NCI-H69 (cell line): ENCODE measurements around the gene MELK.

ENCODE experiments used
- DNase-seq: peaks from one replicate; lab custom pipeline; 2025; lab: John Stamatoyannopoulos, UW

The MELK gene

DNA sequence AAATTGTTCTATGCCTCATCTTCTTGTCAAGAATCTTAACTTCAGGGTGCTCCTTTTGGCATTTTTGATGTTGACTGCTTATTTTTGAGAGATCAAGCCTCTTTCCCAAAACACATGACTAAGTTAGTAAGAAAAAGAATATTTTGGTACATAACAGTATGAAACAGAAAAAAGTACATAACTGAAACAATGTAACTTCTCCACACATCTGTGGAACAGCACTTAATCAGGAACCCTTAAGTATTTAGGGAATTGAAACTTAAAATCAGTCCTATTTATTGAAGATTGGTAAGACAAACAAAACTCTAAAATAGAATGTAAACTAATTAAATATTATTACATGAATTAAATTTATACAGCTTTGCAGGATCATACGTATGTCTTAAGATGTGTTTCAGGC, 103.4 kb downstream of the MELK start:
- DNase-seq: no peak

DNA sequence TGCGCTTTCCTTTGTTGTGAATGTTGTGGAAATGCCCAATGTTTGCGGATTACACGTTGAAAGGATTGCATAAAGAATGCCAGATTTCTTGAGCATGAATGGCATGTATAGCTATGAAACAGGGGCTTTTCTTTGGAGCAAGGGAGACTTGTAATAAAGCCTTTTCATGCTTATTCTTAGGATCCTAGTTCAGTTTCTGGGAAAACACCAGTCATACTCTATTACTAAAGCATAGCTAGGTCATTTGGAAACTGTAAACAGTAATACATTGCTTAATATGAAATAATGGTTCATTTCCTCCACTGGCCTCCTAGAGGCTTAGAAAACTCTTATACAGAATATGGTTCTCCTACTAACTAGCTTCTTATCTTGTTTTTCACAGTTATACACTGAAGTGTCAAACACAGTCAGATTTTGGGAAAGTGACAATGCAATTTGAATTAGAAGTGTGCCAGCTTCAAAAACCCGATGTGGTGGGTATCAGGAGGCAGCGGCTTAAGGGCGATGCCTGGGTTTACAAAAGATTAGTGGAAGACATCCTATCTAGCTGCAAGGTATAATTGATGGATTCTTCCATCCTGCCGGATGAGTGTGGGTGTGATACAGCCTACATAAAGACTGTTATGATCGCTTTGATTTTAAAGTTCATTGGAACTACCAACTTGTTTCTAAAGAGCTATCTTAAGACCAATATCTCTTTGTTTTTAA, 104.2 kb downstream of the MELK start:
- DNase-seq: no peak

DNA sequence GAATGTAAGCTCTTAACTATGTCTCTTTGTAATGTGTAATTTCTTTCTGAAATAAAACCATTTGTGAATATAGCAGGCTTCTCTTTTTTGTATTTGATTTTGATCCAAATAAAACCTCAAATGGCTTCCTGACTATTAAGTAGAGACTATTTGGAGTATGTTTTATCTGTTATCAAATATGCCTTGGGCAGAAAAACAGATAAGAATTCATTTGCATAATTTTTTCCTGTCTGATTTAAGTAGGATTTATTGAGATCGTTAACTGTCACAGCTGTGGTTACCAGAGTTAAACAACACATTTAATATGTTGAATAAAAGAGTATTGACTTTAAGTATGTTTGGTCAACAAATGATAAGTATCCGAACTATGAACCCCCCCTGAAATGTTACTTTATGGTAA, 104.9 kb downstream of the MELK start:
- DNase-seq: peak; percentile 22

DNA sequence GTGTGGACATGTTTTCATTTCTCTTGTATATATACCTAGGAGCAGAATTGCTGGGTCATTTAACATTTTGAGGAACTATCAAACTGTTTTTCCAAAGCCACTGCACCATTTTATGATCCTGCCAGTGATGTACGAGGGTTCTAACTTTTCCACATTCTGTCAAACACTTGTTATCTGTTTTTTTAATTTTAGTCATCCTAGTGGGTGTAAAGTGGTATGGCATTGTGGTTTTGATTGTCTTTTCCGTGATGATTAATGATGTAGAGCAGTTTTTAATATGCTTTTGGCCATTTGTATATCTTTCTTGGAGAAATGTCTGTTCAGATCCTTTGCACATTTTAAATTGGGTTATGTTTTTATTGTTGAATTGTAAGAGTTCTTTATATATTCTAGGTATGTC, 107.0 kb downstream of the MELK start:
- no peak for DNase-seq

- no peak for DNase-seq
Measured at GRCh38 chr9:36686471-36686870, 113.8 kb downstream of the MELK start.

DNA sequence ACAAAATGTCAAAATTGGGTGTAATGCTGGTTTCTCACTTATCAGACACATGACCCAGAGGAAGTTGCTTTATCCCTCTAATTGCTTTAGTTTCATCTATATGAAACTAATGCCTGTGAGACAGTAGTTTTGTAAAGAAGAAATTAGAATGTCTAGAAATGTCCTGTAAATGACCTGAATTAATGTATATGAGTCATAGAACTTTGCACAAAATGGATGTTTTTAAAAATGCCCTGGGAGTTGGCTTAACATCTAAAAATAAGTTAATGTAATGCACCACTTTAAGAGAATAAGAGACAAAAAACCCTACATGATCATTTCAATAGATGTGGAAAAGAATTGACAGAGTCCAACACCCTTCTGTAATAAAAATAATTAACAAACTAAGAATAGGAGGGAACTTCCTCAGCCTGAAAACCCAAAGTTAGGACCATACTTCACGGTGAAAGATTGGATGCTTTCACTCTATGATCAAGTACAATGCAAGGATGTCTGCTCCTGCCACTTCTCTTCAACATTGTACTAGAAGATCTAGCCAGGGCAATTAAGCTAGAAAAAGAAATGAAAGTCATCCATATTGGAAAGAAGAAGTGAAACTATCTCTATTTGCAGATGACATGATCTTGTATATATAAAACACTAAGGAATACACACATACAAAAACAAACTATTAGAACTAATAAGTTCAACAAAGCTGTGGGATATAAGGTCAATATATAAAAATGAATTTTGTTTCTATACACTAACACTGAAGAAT, 117.9 kb downstream of the MELK start:
- DNase-seq: no peak

DNA sequence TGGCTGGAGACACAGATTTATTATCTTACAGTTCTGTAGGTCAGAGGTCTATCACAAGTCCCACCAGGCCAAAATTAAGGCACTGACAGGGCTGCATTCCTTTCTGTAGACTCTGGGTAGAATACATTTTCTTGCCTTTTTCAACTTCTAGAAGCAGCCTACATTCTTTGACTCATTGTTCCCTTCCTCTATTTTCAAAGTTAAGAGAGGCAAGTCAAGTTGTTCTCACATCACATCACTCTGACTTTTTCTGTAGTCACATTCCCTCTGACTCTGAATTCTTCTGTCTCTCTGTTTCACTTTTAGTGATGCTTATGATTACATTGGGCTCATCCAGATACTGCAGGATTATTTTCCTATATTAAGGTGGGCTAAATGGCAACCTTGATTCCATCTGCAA, 119.0 kb downstream of the MELK start:
- DNase-seq: no peak

DNA sequence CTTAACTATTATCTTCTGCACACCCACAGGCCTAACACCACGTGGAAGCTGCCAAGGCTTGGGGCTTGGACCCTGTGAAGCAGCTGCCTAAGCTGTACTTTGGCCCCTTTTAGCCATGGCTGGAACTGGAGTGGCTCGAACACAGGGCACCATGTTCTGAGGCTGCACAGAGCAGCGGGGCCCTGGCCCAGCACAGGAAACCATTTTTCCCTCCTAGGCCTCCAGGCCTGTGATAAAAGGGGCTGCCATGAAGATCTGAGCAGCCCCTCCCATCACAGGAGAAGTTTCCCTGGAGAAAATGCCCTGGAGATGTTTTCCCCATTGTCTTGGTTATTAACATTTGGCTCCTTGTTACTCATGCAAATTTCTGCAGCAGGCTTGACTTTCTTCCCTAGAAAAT, 126.3 kb downstream of the MELK start:
- DNase-seq: no peak

- no peak for DNase-seq
Measured at GRCh38 chr9:36704148-36704547, 131.5 kb downstream of the MELK start.

- DNase-seq: no peak
Measured at GRCh38 chr9:36713515-36714490, 141.1 kb downstream of the MELK start.

GRCh38 chr9:36716496-36716895, 143.8 kb downstream of the MELK start:
- no peak for DNase-seq

DNA sequence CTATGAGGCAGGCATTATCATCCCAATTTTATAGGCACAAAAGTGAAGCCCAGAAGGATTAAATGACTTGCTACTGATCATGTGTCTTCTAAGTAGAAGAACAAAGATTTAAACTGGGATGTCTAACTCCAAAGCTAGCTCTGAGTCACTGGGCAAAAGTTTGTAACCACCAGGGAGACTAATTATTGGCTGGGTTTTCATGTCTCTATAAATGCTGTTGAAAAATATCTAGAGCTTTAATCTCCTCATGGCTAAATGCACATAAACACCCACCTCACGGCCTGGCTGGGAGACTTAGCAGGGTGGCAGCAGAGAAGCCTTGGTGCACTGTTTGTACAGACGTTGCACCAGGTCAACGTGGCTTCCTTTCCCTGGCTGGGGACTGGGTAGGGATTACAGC, 144.6 kb downstream of the MELK start:
- no peak for DNase-seq

GRCh38 chr9:36718612-36719011, 145.9 kb downstream of the MELK start:
- no peak for DNase-seq

- DNase-seq: no peak
Measured at GRCh38 chr9:36720043-36720442, 147.3 kb downstream of the MELK start.

DNA sequence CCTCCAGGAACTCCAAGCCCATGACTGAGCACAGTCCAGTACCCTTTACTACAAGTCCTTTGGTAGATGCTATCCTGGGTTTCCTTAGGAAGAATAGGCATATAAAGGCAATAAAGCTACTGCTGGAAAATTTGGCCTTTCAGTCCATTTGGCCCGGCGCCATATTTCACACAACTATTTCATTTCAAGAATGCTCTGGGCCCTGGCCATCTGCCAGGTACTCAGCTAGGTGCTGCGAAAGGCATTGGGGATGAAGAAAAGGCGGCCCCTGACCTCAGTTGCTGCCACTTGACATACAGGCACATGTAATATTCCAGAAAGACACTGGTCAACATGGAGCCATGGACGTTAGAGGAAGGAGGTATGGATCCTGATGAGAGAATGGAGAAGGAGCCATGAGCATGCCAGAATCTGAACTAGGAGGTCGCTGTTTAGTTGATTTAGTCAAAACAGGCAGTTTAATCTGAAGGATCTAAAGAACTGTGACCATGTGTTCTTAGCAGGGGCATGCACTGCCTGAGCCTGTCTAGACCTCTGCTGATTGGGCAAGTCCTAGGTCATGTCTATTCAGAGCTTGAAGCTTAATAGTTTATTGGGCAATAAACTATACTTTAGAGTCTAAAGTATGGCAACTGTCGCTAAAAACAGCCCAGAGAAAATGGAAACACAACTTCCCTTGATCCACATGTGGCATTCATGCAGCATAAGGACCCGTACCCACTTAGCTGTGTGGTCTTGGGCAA, 149.3 kb downstream of the MELK start:
- DNase-seq: peak; percentile 86

- peak; percentile 31 for DNase-seq
Measured at GRCh38 chr9:36725777-36726356, 153.2 kb downstream of the MELK start.
